ENCODE data around the gene MAP1B.

- TF ChIP-seq CTCF (IDR thresholded peaks at IDR 0.05; ENCODE audit: poor library complexity, severe bottlenecking) (no peak), EZH2 (IDR thresholded peaks at IDR 0.05; ENCODE audit: borderline replicate concordance, insufficient read depth, low read length, poor library complexity, severe bottlenecking) (no peak), TAF1 (IDR thresholded peaks at IDR 0.05; ENCODE audit: low read depth) (no peak), RAD21 (conservative IDR thresholded peaks at IDR 0.05) (no peak), SMC3 (conservative IDR thresholded peaks at IDR 0.05; ENCODE audit: poor library complexity) (no peak)
Observed at GRCh38 chr5:72096602-72097188, 10.6 kb upstream of the MAP1B start.
